Loucy (cell line): ENCODE measurements around the gene FCRL6.

ENCODE experiments used
- H2AFZ ChIP-seq: fragments of 200-600 bp; sonication (generic); 2 replicates; pipeline ENCODE4 v1.6.0; 2016; ENCODE audit warnings: antibody characterized with exemption, mild to moderate bottlenecking, low read length, moderate library complexity
- H3F3A ChIP-seq: fragments of 200-600 bp; 2 replicates; pipeline ENCODE4 v1.6.0; 2016; ENCODE audit warnings: antibody characterized with exemption, low read depth, mild to moderate bottlenecking
- H3K27me3 ChIP-seq: fragments of 200-600 bp; sonication (generic); 2 replicates; pipeline ENCODE4 v1.6.1; 2014; ENCODE audit warnings: low read length, mild to moderate bottlenecking; ENCODE audit not compliant: insufficient read depth, poor library complexity, severe bottlenecking
- H3K36me3 ChIP-seq: fragments of 200-600 bp; sonication (generic); 2 replicates; pipeline ENCODE4 v1.6.1; 2016; ENCODE audit warnings: low read length; ENCODE audit not compliant: insufficient read depth
- H3K4me1 ChIP-seq: fragments of 200-600 bp; sonication (generic); 2 replicates; pipeline ENCODE4 v1.5.1; 2014; ENCODE audit warnings: low read length, mild to moderate bottlenecking; ENCODE audit not compliant: insufficient read depth, poor library complexity, severe bottlenecking
- H3K4me2 ChIP-seq: fragments of 200-600 bp; sonication (generic); 2 replicates; pipeline ENCODE4 v1.6.0; 2014; ENCODE audit warnings: antibody characterized with exemption, low read length, low read depth, mild to moderate bottlenecking; ENCODE audit not compliant: poor library complexity, severe bottlenecking
- H3K4me3 ChIP-seq: fragments of 200-600 bp; sonication (generic); 2 replicates; pipeline ENCODE4 v1.5.1; 2014; ENCODE audit warnings: low read length, mild to moderate bottlenecking, mixed read lengths; ENCODE audit not compliant: poor library complexity, severe bottlenecking
- H3K79me2 ChIP-seq: fragments of 200-600 bp; sonication (generic); 2 replicates; pipeline ENCODE4 v1.6.1; 2014; ENCODE audit warnings: low read length; ENCODE audit not compliant: insufficient read depth
- H3K9ac ChIP-seq: fragments of 200-600 bp; sonication (generic); 2 replicates; pipeline ENCODE4 v1.6.0; 2014; ENCODE audit warnings: mild to moderate bottlenecking, low read depth, low read length, moderate library complexity; ENCODE audit not compliant: poor library complexity, severe bottlenecking
- H3K9me2 ChIP-seq: fragments of 200-600 bp; sonication (generic); replicated peaks from 2 replicates; pipeline ENCODE4 v1.6.1; 2016; ENCODE audit warnings: low read depth, low read length, mixed read lengths
- H3K9me3 ChIP-seq: fragments of 200-600 bp; sonication (generic); 2 replicates; pipeline ENCODE4 v1.6.1; 2014; ENCODE audit warnings: mild to moderate bottlenecking, antibody characterized with exemption, low read length, low read depth; ENCODE audit not compliant: insufficient read depth
- H4K20me1 ChIP-seq: fragments of 200-600 bp; sonication (generic); 2 replicates; pipeline ENCODE4 v1.6.0; 2014; ENCODE audit warnings: antibody characterized with exemption, low read length, mild to moderate bottlenecking; ENCODE audit not compliant: insufficient read depth, poor library complexity, severe bottlenecking
- CTCF ChIP-seq: fragments of 200-600 bp; sonication (generic); conservative IDR thresholded peaks from 2 replicates; pipeline ENCODE4 v1.5.1; 2014; ENCODE audit warnings: mild to moderate bottlenecking, antibody characterized with exemption, low read length
- EZH2phosphoT487 ChIP-seq: fragments of 200-600 bp; IDR thresholded peaks from 2 replicates; pipeline ENCODE4 v1.6.1; 2018; ENCODE audit warnings: antibody characterized with exemption, mild to moderate bottlenecking, moderate library complexity, borderline replicate concordance

FCRL6 gene

DNA sequence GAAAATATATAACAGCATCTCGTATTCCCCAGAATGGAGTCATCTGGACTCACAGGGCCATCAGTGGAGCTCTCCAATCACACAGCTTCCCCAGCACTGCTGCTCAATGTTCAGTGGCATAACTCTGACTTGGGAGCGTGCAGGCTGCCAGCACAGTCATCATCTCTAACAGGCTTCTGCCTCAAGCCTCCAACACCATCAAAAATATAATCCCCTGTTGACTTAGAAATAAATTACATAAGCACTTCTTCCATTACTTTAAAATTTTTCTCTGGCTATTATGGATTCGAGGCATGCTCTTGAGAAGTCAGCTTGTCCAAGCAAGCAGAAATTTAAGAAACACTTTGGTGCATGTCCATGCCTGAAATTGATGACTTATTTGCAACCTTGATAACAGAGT is 15.2 kb upstream of the FCRL6 start:
- Histone ChIP-seq H3K36me3 (no peaks in the 10 kb centered on the region), H4K20me1 (no peaks in the 10 kb centered on the region), H3K4me3 (no peak overlapping the region), H3K27me3 (no peaks in the 10 kb centered on the region), H3K9me2 (no peaks in the 10 kb centered on the region), H3K9ac (no peak overlapping the region), H3K79me2 (no peaks in the 10 kb centered on the region), H2AFZ (no peak overlapping the region), H3K9me3 (no peaks in the 10 kb centered on the region), H3K4me2 (no peak overlapping the region), H3K4me1 (no peaks in the 10 kb centered on the region), H3F3A (no peaks in the 10 kb centered on the region)
- TF ChIP-seq EZH2phosphoT487 (no peak), CTCF (no peak)

- no peak overlapping the region for H2AFZ ChIP-seq
- H3K36me3 ChIP-seq, result no peaks in the 10 kb centered on the region
- no peaks in the 10 kb centered on the region for H4K20me1 ChIP-seq
- no peaks in the 10 kb centered on the region for H3F3A ChIP-seq
- no peaks in the 10 kb centered on the region for H3K9me3 ChIP-seq
- no peak overlapping the region for H3K4me2 ChIP-seq
- H3K9ac ChIP-seq, result no peak overlapping the region
- TF ChIP-seq EZH2phosphoT487 (no peak), CTCF (peak; percentile 85)
- no peaks in the 10 kb centered on the region for H3K27me3 ChIP-seq
- no peaks in the 10 kb centered on the region for H3K4me1 ChIP-seq
- no peaks in the 10 kb centered on the region for H3K79me2 ChIP-seq
- no peak overlapping the region for H3K4me3 ChIP-seq
- no peaks in the 10 kb centered on the region for H3K9me2 ChIP-seq
These were observed 11.8 kb upstream of the FCRL6 start for GRCh38 chr1:159790237-159790917.

GRCh38 chr1:159791031-159791430 is 11.1 kb upstream of the FCRL6 start:
- no peak for TF ChIP-seq CTCF
- TF ChIP-seq EZH2phosphoT487, result no peak
- Histone ChIP-seq H3K27me3 (no peaks in the 10 kb centered on the region), H3K4me3 (no peak overlapping the region), H3K9me2 (no peaks in the 10 kb centered on the region), H3K36me3 (no peaks in the 10 kb centered on the region), H3K79me2 (no peaks in the 10 kb centered on the region), H4K20me1 (no peaks in the 10 kb centered on the region), H3K4me2 (no peak overlapping the region), H3F3A (no peaks in the 10 kb centered on the region), H3K9ac (no peak overlapping the region), H3K9me3 (no peaks in the 10 kb centered on the region), H3K4me1 (no peaks in the 10 kb centered on the region), H2AFZ (no peak overlapping the region)
